Osteocyte (in vitro differentiated cells): ENCODE results near the gene HLCS. TPM values are rescaled to one million over a fixed set of nuclear protein-coding genes. Genes with fewer than 3 reads are reported as not detected.

Experiments used
- DNase-seq: peaks from one replicate; pipeline ENCODE4 v3.0.0; 2021; ENCODE audit warnings: mixed read lengths; ENCODE audit not compliant: unreplicated experiment; ENCODE audit errors: extremely low spot score
- H3K27ac Mint-ChIP-seq: one replicate; pipeline ENCODE4 v1.8.0; 2021; ENCODE audit warnings: mild to moderate bottlenecking, mixed read lengths; ENCODE audit not compliant: unreplicated experiment
- H3K27me3 Mint-ChIP-seq: one replicate; pipeline ENCODE4 v1.8.0; 2021; ENCODE audit warnings: mixed read lengths; ENCODE audit not compliant: unreplicated experiment
- H3K36me3 Mint-ChIP-seq: one replicate; pipeline ENCODE4 v1.8.0; 2021; ENCODE audit warnings: mixed read lengths; ENCODE audit not compliant: unreplicated experiment
- H3K4me1 Mint-ChIP-seq: one replicate; pipeline ENCODE4 v1.8.0; 2021; ENCODE audit warnings: mixed read lengths; ENCODE audit not compliant: unreplicated experiment
- H3K4me3 Mint-ChIP-seq: one replicate; pipeline ENCODE4 v1.8.0; 2021; ENCODE audit warnings: mild to moderate bottlenecking, moderate library complexity, mixed read lengths; ENCODE audit not compliant: unreplicated experiment
- H3K9me3 Mint-ChIP-seq: one replicate; pipeline ENCODE4 v1.8.0; 2021; ENCODE audit warnings: mixed read lengths; ENCODE audit not compliant: unreplicated experiment
- CTCF ChIP-seq: fragments of 200-600 bp; sonication (generic); IDR thresholded peaks from 2 replicates; pipeline ENCODE4 v1.5.0; 2021; ENCODE audit warnings: antibody characterized with exemption, mild to moderate bottlenecking, moderate library complexity
- total RNA-seq: library from RNA; stranded (reverse); gene quantifications from 2 replicates; pipeline ENCODE4 v1.2.1, GENCODE V29; 2021

The HLCS gene
- total RNA-seq, 1 donor from 2014 or later = 26.7 TPM

- DNase-seq = no peak
- Mint-ChIP-seq H3K27ac (no peak overlapping the region), H3K9me3 (no peaks in the 10 kb centered on the region), H3K4me3 (no peak overlapping the region), H3K27me3 (peaks cover under 1% of the 10 kb centered on the region), H3K4me1 (peaks cover 10% of the 10 kb centered on the region), H3K36me3 (peaks cover 3% of the 10 kb centered on the region)
- TF ChIP-seq CTCF = no peak
These were observed 221.8 kb downstream of the HLCS start for GRCh38 chr21:36744560-36745231.

GRCh38 chr21:36744190-36744559 is 222.3 kb downstream of the HLCS start:
- no peak for DNase-seq
- H3K27me3 Mint-ChIP-seq = peaks cover 5% of the 10 kb centered on the region
- peaks cover 7% of the 10 kb centered on the region for H3K4me1 Mint-ChIP-seq

GRCh38 chr21:36743446-36743845 is 223.0 kb downstream of the HLCS start:
- peaks cover 3% of the 10 kb centered on the region for H3K36me3 Mint-ChIP-seq
- no peak for TF ChIP-seq CTCF
- no peak overlapping the region for H3K27ac Mint-ChIP-seq
- H3K27me3 Mint-ChIP-seq = peaks cover 8% of the 10 kb centered on the region
- H3K4me1 Mint-ChIP-seq = peaks cover 7% of the 10 kb centered on the region
- no peaks in the 10 kb centered on the region for H3K9me3 Mint-ChIP-seq
- no peak overlapping the region for H3K4me3 Mint-ChIP-seq
- no peak for DNase-seq

More at GRCh38 chr21:36744190-36744559, 222.3 kb downstream of the HLCS start:
- TF ChIP-seq CTCF = no peak
- Mint-ChIP-seq H3K9me3 (no peaks in the 10 kb centered on the region), H3K27ac (no peak overlapping the region), H3K4me3 (no peak overlapping the region), H3K36me3 (peaks cover 3% of the 10 kb centered on the region)

GRCh38 chr21:36743008-36743407 is 223.5 kb downstream of the HLCS start:
- Mint-ChIP-seq H3K4me3 (no peak overlapping the region), H3K9me3 (no peaks in the 10 kb centered on the region), H3K27ac (no peak overlapping the region), H3K4me1 (peaks cover 7% of the 10 kb centered on the region), H3K36me3 (peaks cover 3% of the 10 kb centered on the region), H3K27me3 (peaks cover 8% of the 10 kb centered on the region)
- no peak for TF ChIP-seq CTCF
- no peak for DNase-seq

GRCh38 chr21:36741506-36741905 is 225.0 kb downstream of the HLCS start:
- Mint-ChIP-seq H3K36me3 (peaks cover 3% of the 10 kb centered on the region), H3K4me1 (peaks cover under 1% of the 10 kb centered on the region), H3K27me3 (peaks cover 8% of the 10 kb centered on the region), H3K9me3 (no peaks in the 10 kb centered on the region), H3K4me3 (no peak overlapping the region), H3K27ac (no peak overlapping the region)
- TF ChIP-seq CTCF = no peak
- DNase-seq = no peak
